Lower leg skin (tissue), 3 donors: Measurements from ENCODE around the gene GIT2.

ENCODE experiments used
- CTCF ChIP-seq, 3 donors: fragments of 450-650 bp; IDR thresholded peaks; one replicate each; pipeline ENCODE4 v1.5.1; 2016; ENCODE audit warnings: antibody characterized with exemption in 3 of 3, mild to moderate bottlenecking in 3 of 3, moderate library complexity in 2 of 3
- POLR2A ChIP-seq, 2 donors: fragments of 450-650 bp; IDR thresholded peaks; one replicate each; pipeline ENCODE4 v1.6.1; 2016 to 2017; ENCODE audit warnings: antibody characterized with exemption in 2 of 2, mild to moderate bottlenecking in 1 of 2, moderate library complexity in 1 of 2

GRCh38 chr12:110024051-110024450 is 27.9 kb upstream of the GIT2 start:
- TF ChIP-seq CTCF (IDR thresholded peaks at IDR 0.05) (no peak), POLR2A (IDR thresholded peaks at IDR 0.05) (no peak)
